Activated naive CD4-positive, alpha-beta T cell treated with anti-CD3 and anti-CD28 coated beads, Interleukin-2, amount 50 U/mL, for 72 hours (primary cell): ENCODE measurements around the gene CAMK1D. TPM values are rescaled to one million over a fixed set of nuclear protein-coding genes. Genes with fewer than 3 reads are reported as not detected.

ENCODE experiments used
- ATAC-seq, 2 donors: fragments of 150-1000 bp; cut with Tn5 transposase; 2 replicates each; pipeline ENCODE4 v1.10.0; 2021; ENCODE audit warnings: mild to moderate bottlenecking in 2 of 2, moderate library complexity in 2 of 2
- DNase-seq, 2 donors: peaks; one replicate each; pipeline ENCODE4 v3.0.0; 2021 to 2022; ENCODE audit warnings: low spot score in 2 of 2
- H3K27ac Mint-ChIP-seq, 2 donors: one replicate each; pipeline ENCODE4 v1.8.0; 2022; ENCODE audit warnings: mild to moderate bottlenecking in 2 of 2, mixed read lengths in 2 of 2
- H3K36me3 Mint-ChIP-seq, 2 donors: one replicate each; pipeline ENCODE4 v1.8.0; 2022; ENCODE audit warnings: mixed read lengths in 2 of 2
- H3K9me3 Mint-ChIP-seq, 2 donors: one replicate each; pipeline ENCODE4 v1.8.0; 2022; ENCODE audit warnings: mixed read lengths in 2 of 2
- total RNA-seq, 2 donors: library from RNA; stranded (reverse); gene quantifications; one replicate each; pipeline ENCODE4 v1.2.3, GENCODE V29; 2022

CAMK1D gene
- total RNA-seq, 2 donors from 2014 or later = 1.1 to 13.0 TPM

GRCh38 chr10:12880423-12880822 is 531.1 kb downstream of the CAMK1D start:
- ATAC-seq (no peak), DNase-seq (no peak)
- Mint-ChIP-seq H3K36me3 (peaks cover 0 to 5% of the 10 kb centered on the region in 2 donors), H3K9me3 (peaks cover 0 to 9% of the 10 kb centered on the region in 2 donors), H3K27ac (no peak overlapping the region)

DNA sequence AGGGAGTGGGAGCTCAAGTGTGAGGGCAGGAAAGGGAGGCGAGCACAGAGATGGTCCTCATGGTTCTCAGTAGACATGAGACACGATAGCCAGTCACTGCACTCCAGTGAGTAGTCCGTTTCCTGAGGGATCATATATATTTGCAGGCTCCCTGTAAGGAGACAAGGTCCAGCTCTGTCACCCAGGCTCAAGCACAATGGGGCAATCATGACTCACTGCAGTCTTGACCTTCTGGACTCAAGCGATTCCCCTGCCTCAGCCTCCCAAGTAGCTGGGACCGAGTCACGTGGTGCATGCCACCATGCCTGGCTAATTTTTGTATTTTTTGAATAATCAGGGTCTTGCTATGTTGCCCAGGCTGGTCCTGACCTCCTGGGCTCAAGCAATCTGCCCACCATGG is 535.5 kb downstream of the CAMK1D start:
- Mint-ChIP-seq H3K36me3 (peaks cover 0 to 5% of the 10 kb centered on the region in 2 donors), H3K27ac (no peak overlapping the region), H3K9me3 (peaks cover 0 to 9% of the 10 kb centered on the region in 2 donors)
- DNase-seq (no peak), ATAC-seq (no peak)

Other genes with a start within 250 kb of the CAMK1D start
- 10 to 100 TPM; 25.4 to 28.8 TPM for gene SEC61A2, start 219.9 kb upstream of the CAMK1D start, total RNA-seq
- gene NUDT5, start 153.7 kb upstream of the CAMK1D start, total RNA-seq = 100 to 1,000 TPM; 102 to 126 TPM
- gene CDC123, start 153.4 kb upstream of the CAMK1D start, total RNA-seq = 100 to 1,000 TPM; 116 to 127 TPM